C4-2B (cell line): Measurements from ENCODE around the gene JAZF1.

Source experiments
- H3K27ac ChIP-seq: fragments of 450-650 bp; 2 replicates; pipeline ENCODE4 v1.5.1; 2017
- CTCF ChIP-seq: fragments of 450-650 bp; conservative IDR thresholded peaks from 2 replicates; pipeline ENCODE4 v1.5.1; 2017; ENCODE audit warnings: mild to moderate bottlenecking
- ZFX ChIP-seq: fragments of 450-650 bp; IDR thresholded peaks from 2 replicates; pipeline ENCODE4 v1.6.1; 2017

JAZF1 gene

GRCh38 chr7:28082071-28082470 is 98.5 kb downstream of the JAZF1 start:
- TF ChIP-seq ZFX (no peak), CTCF (no peak)
- no peak overlapping the region for H3K27ac ChIP-seq

- no peak overlapping the region for H3K27ac ChIP-seq
- no peak for TF ChIP-seq ZFX
- no peak for TF ChIP-seq CTCF
Observed at GRCh38 chr7:28081016-28081415, 99.6 kb downstream of the JAZF1 start.

DNA sequence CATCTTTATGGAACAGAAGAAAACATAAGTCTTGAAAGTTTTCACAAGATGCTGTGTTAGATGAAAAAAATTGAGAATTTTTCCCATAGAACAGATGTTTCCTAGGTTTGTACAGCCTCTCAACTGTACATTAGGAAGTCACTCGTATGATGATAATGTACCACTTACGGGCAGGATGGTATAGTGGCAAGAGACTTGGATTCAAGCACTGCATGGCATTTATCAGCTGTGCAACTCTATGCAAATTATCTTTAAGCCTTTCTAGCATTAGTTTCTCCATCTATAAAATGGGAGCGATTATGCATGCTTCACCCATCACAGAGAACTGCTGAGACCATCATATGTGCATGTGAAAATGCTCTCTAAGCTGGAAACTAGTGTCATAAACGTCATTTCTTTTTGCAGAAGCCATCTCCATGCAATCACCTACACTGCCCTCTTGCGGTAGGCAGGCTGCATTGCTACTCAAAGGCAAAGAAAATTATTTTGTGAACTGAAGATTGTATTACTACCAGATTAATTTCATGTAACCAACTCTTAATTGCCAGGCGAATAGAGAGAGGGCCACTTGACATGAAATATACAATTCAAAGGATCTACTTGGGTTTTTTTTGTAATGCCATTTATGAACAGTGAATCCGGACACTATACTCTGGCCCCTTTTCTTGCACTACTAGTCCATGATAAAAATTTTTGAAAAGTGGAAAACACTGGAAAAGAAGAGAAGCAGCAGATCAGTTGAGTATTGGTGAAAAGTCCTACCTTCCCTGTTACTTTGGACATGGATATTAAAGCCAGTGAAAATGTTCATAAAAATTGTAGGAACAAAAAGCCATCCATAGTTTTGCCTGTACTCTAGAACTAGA is 102.3 kb downstream of the JAZF1 start:
- no peak overlapping the region for H3K27ac ChIP-seq
- peak; percentile 99 for TF ChIP-seq CTCF
- no peak for TF ChIP-seq ZFX

- TF ChIP-seq CTCF, result no peak
- no peak for TF ChIP-seq ZFX
- no peak overlapping the region for H3K27ac ChIP-seq
Observed at GRCh38 chr7:28077616-28078015, 103.0 kb downstream of the JAZF1 start.

DNA sequence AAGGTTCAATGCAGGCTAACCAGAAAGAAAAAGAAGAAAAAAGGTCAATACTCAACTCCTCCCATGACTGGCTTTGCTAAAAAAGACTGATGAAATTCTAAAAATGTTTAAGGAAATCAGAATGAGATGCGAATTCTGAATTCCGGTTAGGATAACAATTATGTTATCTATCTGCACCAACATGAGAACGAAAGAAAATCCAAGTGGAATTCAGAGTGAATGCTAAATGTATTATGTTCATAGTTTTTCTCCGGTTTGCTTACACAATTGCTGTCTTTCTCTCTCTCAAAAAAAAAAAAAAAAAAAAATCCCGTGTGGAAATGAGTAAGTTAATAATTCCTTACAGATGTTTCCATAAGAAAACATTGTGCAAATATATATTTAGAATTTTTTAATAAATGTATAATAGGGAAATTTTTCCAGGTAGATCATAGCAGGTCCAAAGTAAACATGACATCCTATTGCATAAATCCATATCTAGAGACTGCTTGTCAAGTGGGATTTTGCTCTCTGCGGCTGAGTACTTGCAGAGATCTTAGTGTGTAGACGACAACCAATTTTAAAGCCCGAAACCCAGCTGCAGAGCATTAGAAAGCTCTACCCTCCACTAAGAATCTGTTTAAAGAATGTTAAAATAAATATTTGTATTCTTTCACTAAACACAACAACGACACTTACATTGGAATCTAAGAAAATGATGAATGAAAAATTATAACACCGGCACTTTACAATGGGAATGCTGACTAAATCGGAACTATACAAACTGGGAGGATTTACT is 104.0 kb downstream of the JAZF1 start:
- H3K27ac ChIP-seq, result no peak overlapping the region
- no peak for TF ChIP-seq ZFX
- no peak for TF ChIP-seq CTCF

GRCh38 chr7:28075674-28076358 is 104.8 kb downstream of the JAZF1 start:
- TF ChIP-seq CTCF, result no peak
- no peak for TF ChIP-seq ZFX

More at GRCh38 chr7:28075674-28076358, 104.8 kb downstream of the JAZF1 start:
- H3K27ac ChIP-seq, result no peak overlapping the region
